HL-60 (cell line): ENCODE data around the gene DENND5A.

Source experiments
- DNase-seq, 2 experiments: peaks; one replicate each; pipeline ENCODE4 v3.0.0-alpha.2; 2010 to 2020; ENCODE audit warnings: low read depth in 1 of 2, low spot score in 1 of 2
- H3K27ac ChIP-seq: fragments of 250-450 bp; sonication (Bioruptor Pico); replicated peaks from 2 replicates; pipeline ENCODE4 v1.5.1; 2020; ENCODE audit warnings: mild to moderate bottlenecking, moderate library complexity
- H3K27me3 ChIP-seq: fragments of 250-450 bp; sonication (Bioruptor Pico); 2 replicates; pipeline ENCODE4 v1.5.1; 2021; ENCODE audit warnings: mild to moderate bottlenecking, moderate library complexity; ENCODE audit not compliant: insufficient read depth, poor library complexity, severe bottlenecking
- H3K4me3 ChIP-seq: replicated peaks from 2 replicates; pipeline ENCODE4 v1.5.1; 2011; ENCODE audit warnings: mild to moderate bottlenecking, control low read depth, low read length; ENCODE audit not compliant: insufficient read depth
- GABPA ChIP-seq: IDR thresholded peaks from 2 replicates; pipeline ENCODE4 v1.6.1; 2012; ENCODE audit warnings: low read depth
- POLR2AphosphoS5 ChIP-seq: IDR thresholded peaks from 2 replicates; pipeline ENCODE4 v1.6.1; 2012; ENCODE audit warnings: low read depth
- SPI1 ChIP-seq: IDR thresholded peaks from 2 replicates; pipeline ENCODE4 v1.6.1; 2012; ENCODE audit warnings: low read depth, mild to moderate bottlenecking, borderline replicate concordance
- TF ChIP-seq, protein P1 (sequence below): IDR thresholded peaks from one replicate; pipeline ENCODE4 v1.5.1; 2011; ENCODE audit warnings: low read length, control low read depth, inconsistent platforms; ENCODE audit not compliant: insufficient read depth
- TF ChIP-seq, protein P2 (sequence below): IDR thresholded peaks from 2 replicates; pipeline ENCODE4 v1.6.1; 2012; ENCODE audit warnings: low read depth; ENCODE audit not compliant: insufficient replicate concordance

The DENND5A gene

DNA sequence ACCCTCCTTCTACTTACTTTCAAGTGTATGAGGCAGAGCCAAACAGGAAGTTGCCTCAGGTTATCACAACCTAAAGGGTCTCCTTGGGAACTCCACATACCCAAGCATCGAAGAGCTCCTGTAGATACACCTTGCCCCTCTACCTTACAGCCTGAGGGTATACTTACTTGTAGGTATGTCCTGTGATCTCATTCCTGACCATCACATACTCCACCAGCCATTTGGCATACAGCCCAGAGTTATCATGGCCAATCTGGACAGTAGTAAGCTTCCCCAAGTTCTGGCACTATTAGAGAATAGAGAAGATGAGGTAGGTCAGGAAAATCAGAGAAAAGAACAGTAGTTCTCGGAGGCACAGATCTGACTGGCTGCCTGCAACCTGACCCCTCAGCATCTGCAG lies 120.3 kb downstream of the DENND5A start:
- DNase-seq = no peak
- no peak overlapping the region for H3K27ac ChIP-seq
- no peak overlapping the region for H3K4me3 ChIP-seq
- TF ChIP-seq, protein P1, sequence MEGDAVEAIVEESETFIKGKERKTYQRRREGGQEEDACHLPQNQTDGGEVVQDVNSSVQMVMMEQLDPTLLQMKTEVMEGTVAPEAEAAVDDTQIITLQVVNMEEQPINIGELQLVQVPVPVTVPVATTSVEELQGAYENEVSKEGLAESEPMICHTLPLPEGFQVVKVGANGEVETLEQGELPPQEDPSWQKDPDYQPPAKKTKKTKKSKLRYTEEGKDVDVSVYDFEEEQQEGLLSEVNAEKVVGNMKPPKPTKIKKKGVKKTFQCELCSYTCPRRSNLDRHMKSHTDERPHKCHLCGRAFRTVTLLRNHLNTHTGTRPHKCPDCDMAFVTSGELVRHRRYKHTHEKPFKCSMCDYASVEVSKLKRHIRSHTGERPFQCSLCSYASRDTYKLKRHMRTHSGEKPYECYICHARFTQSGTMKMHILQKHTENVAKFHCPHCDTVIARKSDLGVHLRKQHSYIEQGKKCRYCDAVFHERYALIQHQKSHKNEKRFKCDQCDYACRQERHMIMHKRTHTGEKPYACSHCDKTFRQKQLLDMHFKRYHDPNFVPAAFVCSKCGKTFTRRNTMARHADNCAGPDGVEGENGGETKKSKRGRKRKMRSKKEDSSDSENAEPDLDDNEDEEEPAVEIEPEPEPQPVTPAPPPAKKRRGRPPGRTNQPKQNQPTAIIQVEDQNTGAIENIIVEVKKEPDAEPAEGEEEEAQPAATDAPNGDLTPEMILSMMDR = no peak
- TF ChIP-seq SPI1 = no peak
- no peak for TF ChIP-seq GABPA
- TF ChIP-seq, protein P2, sequence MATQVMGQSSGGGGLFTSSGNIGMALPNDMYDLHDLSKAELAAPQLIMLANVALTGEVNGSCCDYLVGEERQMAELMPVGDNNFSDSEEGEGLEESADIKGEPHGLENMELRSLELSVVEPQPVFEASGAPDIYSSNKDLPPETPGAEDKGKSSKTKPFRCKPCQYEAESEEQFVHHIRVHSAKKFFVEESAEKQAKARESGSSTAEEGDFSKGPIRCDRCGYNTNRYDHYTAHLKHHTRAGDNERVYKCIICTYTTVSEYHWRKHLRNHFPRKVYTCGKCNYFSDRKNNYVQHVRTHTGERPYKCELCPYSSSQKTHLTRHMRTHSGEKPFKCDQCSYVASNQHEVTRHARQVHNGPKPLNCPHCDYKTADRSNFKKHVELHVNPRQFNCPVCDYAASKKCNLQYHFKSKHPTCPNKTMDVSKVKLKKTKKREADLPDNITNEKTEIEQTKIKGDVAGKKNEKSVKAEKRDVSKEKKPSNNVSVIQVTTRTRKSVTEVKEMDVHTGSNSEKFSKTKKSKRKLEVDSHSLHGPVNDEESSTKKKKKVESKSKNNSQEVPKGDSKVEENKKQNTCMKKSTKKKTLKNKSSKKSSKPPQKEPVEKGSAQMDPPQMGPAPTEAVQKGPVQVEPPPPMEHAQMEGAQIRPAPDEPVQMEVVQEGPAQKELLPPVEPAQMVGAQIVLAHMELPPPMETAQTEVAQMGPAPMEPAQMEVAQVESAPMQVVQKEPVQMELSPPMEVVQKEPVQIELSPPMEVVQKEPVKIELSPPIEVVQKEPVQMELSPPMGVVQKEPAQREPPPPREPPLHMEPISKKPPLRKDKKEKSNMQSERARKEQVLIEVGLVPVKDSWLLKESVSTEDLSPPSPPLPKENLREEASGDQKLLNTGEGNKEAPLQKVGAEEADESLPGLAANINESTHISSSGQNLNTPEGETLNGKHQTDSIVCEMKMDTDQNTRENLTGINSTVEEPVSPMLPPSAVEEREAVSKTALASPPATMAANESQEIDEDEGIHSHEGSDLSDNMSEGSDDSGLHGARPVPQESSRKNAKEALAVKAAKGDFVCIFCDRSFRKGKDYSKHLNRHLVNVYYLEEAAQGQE = no peak
- no peak for TF ChIP-seq POLR2AphosphoS5
- H3K27me3 ChIP-seq = no peaks in the 10 kb centered on the region

DNA sequence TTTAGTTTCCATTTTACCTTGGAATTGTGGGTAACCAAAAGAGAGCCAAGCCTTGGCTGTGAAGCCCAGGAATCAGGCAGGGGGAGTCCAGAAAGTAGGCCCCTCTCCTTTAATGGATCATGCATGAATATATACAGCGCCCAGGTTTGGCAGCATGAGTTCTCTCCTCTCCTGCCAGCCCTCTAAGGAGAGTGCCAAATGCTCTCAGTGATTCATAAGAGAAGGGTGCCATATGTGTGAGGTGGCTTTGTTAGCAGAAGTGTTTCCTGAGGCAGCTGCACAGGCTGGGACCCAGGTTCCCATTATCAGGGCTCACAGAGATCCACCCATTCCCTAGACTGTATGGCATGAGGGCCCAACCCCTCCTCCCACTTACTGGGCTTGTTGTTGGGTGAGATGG lies 121.4 kb downstream of the DENND5A start:
- TF ChIP-seq, protein P1 = no peak
- TF ChIP-seq GABPA (no peak), POLR2AphosphoS5 (no peak), SPI1 (no peak)
- TF ChIP-seq, protein P2 = no peak
- no peak overlapping the region for H3K4me3 ChIP-seq
- no peak overlapping the region for H3K27ac ChIP-seq
- no peak for DNase-seq
- H3K27me3 ChIP-seq = no peaks in the 10 kb centered on the region

DNA sequence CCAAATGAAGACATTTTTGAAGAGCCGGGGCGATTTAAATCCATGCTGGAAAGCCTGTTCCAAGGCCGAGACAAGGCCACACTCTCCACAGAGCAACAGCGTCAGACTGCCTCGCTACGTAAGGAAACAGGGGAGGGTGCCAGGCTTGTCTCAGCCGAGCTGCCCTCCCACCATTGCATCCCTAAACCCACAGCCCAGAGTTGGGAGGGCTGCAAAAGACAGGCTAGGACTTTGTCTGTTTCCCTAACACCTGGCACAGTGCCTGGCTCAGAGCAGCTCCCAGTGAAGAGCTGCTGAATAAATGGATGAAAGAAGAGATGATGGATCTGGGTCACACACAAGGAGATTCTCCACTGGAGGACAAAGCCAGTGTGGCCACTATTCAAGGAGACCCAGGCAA lies 122.4 kb downstream of the DENND5A start:
- no peak for DNase-seq
- H3K4me3 ChIP-seq = no peak overlapping the region
- no peaks in the 10 kb centered on the region for H3K27me3 ChIP-seq
- H3K27ac ChIP-seq = no peak overlapping the region
- TF ChIP-seq SPI1 = no peak
- TF ChIP-seq GABPA = no peak
- TF ChIP-seq, protein P1 = no peak
- no peak for TF ChIP-seq POLR2AphosphoS5
- TF ChIP-seq, protein P2 = no peak
